Posterior vena cava (tissue), 2 donors: ENCODE results near the gene SLC22A6. TPM values are rescaled to one million over a fixed set of nuclear protein-coding genes. Genes with fewer than 3 reads are reported as not detected.

Experiments used
- DNase-seq: peaks from one replicate; pipeline ENCODE4 v3.0.0-alpha.2; 2020; ENCODE audit warnings: low spot score
- intact Hi-C, 2 donors: fragments of 100-400 bp; cut with DNase I; formaldehyde crosslinking; loops; one replicate each; pipeline versions ENCODE4 v1.14.1 to v1.14.2; 2022 to 2023
- total RNA-seq, 2 donors: library from RNA; stranded (reverse); fragmentation: NEBNext Ultra II Directional; extraction: Animal tissue kit (Norgen Biotek cat#: 25700); gene quantifications; one replicate each; pipeline ENCODE4 v1.2.1, GENCODE V29; 2021
- donor health status: DM: yes; HTN: yes; CAD: no.
- donor health status: DM: yes; HTN: yes; CAD: no.

The SLC22A6 gene
- total RNA-seq, 2 donors from 2014 or later = not detected

GRCh38 chr11:62996271-62996670, 11.5 kb upstream of the SLC22A6 start:
- intact Hi-C loops = no loop called here
- no peak for DNase-seq

GRCh38 chr11:62994775-62995174, 10.0 kb upstream of the SLC22A6 start:
- no peak for DNase-seq
- intact Hi-C loops = no loop called here

GRCh38 chr11:62988276-62988675, 3.5 kb upstream of the SLC22A6 start:
- no peak for DNase-seq
- intact Hi-C loops = no loop called here

GRCh38 chr11:62985041-62985750, 429 bp upstream of the SLC22A6 start:
- intact Hi-C loops = no loop called here
- DNase-seq = no peak

- intact Hi-C loops = no loop called here
- DNase-seq = no peak
Observed at GRCh38 chr11:62983536-62984199, 1.1 kb downstream of the SLC22A6 start.

GRCh38 chr11:62981743-62982142, 3.0 kb downstream of the SLC22A6 start:
- intact Hi-C loops = no loop called here
- DNase-seq = no peak

- intact Hi-C loops = no loop called here
- DNase-seq = no peak
Observed at GRCh38 chr11:62980133-62980760, 4.5 kb downstream of the SLC22A6 start.

GRCh38 chr11:62976109-62976508, 8.7 kb downstream of the SLC22A6 start:
- intact Hi-C loops = no loop called here
- DNase-seq = no peak

- no peak for DNase-seq
- intact Hi-C loops = no loop called here
Observed at GRCh38 chr11:62974848-62975522, 9.8 kb downstream of the SLC22A6 start.

- DNase-seq = no peak
- intact Hi-C loops = no loop called here
Observed at GRCh38 chr11:62965574-62965973, 19.2 kb downstream of the SLC22A6 start.

- no peak for DNase-seq
- intact Hi-C loops = no loop called here
Observed at GRCh38 chr11:62962391-62962790, 22.4 kb downstream of the SLC22A6 start.

- intact Hi-C loops = no loop called here
- no peak for DNase-seq
Observed at GRCh38 chr11:62961017-62961570, 23.7 kb downstream of the SLC22A6 start.

- intact Hi-C loops = no loop called here
- no peak for DNase-seq
Observed at GRCh38 chr11:62959422-62959980, 25.3 kb downstream of the SLC22A6 start.

GRCh38 chr11:62958547-62959421, 26.0 kb downstream of the SLC22A6 start:
- no peak for DNase-seq
- intact Hi-C loops = no loop called here

GRCh38 chr11:62957147-62957546, 27.6 kb downstream of the SLC22A6 start:
- intact Hi-C loops = no loop called here
- DNase-seq = no peak

- intact Hi-C loops = no loop called here
- no peak for DNase-seq
Observed at GRCh38 chr11:62954478-62954877, 30.3 kb downstream of the SLC22A6 start.

- DNase-seq = no peak
- intact Hi-C loops = no loop called here
Observed at GRCh38 chr11:62953811-62954210, 31.0 kb downstream of the SLC22A6 start.

- no peak for DNase-seq
- intact Hi-C loops = no loop called here
Observed at GRCh38 chr11:62948765-62949320, 35.9 kb downstream of the SLC22A6 start.
